Measurements from ENCODE around the gene LAMA5.
A peak's percentile ranks its signal among the peaks of the same experiment; 100 is the strongest.

The LAMA5 gene

GRCh38 chr20:62301111-62301668 lies 65.9 kb downstream of the LAMA5 start:
- no peak for DNase-seq

- no peak for DNase-seq
Observed at GRCh38 chr20:62300319-62300718, 66.8 kb downstream of the LAMA5 start.

- no peak for DNase-seq
Observed at GRCh38 chr20:62299666-62300236, 67.4 kb downstream of the LAMA5 start.

GRCh38 chr20:62298577-62299249 lies 68.4 kb downstream of the LAMA5 start:
- no peak for DNase-seq

GRCh38 chr20:62297449-62298227 lies 69.5 kb downstream of the LAMA5 start:
- DNase-seq: no peak

GRCh38 chr20:62296724-62297448 lies 70.2 kb downstream of the LAMA5 start:
- DNase-seq: no peak

GRCh38 chr20:62294516-62294915 lies 72.6 kb downstream of the LAMA5 start:
- no peak for DNase-seq

- DNase-seq: no peak
Observed at GRCh38 chr20:62293946-62294345, 73.2 kb downstream of the LAMA5 start.

- no peak for DNase-seq
Observed at GRCh38 chr20:62293111-62293784, 73.9 kb downstream of the LAMA5 start.

- no peak for DNase-seq
Observed at GRCh38 chr20:62292108-62292507, 75.0 kb downstream of the LAMA5 start.

GRCh38 chr20:62291251-62292066 lies 75.7 kb downstream of the LAMA5 start:
- no peak for DNase-seq

GRCh38 chr20:62289898-62290297 lies 77.2 kb downstream of the LAMA5 start:
- no peak for DNase-seq

GRCh38 chr20:62289131-62289530 lies 78.0 kb downstream of the LAMA5 start:
- DNase-seq: no peak

- DNase-seq: peak in 1 of 14 donors; percentile 70
Observed at GRCh38 chr20:62288535-62289105, 78.5 kb downstream of the LAMA5 start.

GRCh38 chr20:62287759-62288534 lies 79.2 kb downstream of the LAMA5 start:
- no peak for DNase-seq

GRCh38 chr20:62287129-62287528 lies 80.0 kb downstream of the LAMA5 start:
- no peak for DNase-seq

GRCh38 chr20:62286493-62287064 lies 80.5 kb downstream of the LAMA5 start:
- peak in 1 of 14 donors; percentile 69 for DNase-seq

GRCh38 chr20:62285722-62286121 lies 81.4 kb downstream of the LAMA5 start:
- DNase-seq: no peak

- DNase-seq: no peak
Observed at GRCh38 chr20:62285151-62285550, 82.0 kb downstream of the LAMA5 start.

GRCh38 chr20:62284448-62284847 lies 82.7 kb downstream of the LAMA5 start:
- DNase-seq: no peak

Measured in C1 segment of cervical spinal cord (tissue), 14 donors.